Peyer's patch (tissue), 4 donors: ENCODE data around the gene NCKIPSD. TPM values are rescaled to one million over a fixed set of nuclear protein-coding genes. Genes with fewer than 3 reads are reported as not detected.
A peak's percentile ranks its signal among the peaks of the same experiment; 100 is the strongest.

Source experiments
- DNase-seq, 3 donors: peaks; one replicate each; pipeline ENCODE4 v3.0.0-alpha.2; 2017 to 2019
- H3K27ac ChIP-seq, 4 donors: fragments of 200-600 bp; sonication (generic); one replicate each; pipeline ENCODE4 v1.5.1; 2016 to 2019
- H3K27me3 ChIP-seq, 2 donors: fragments of 200-600 bp; sonication (generic); one replicate each; pipeline ENCODE4 v1.5.1; 2019
- H3K36me3 ChIP-seq, 3 donors: fragments of 200-600 bp; sonication (generic); one replicate each; pipeline ENCODE4 v1.5.1; 2016 to 2019
- H3K4me1 ChIP-seq, 4 donors: fragments of 200-600 bp; sonication (generic); one replicate each; pipeline ENCODE4 v1.5.1; 2016 to 2019
- H3K4me3 ChIP-seq, 4 donors: fragments of 200-600 bp; sonication (generic); 1 replicate in 3 of 4; 2 replicates in 1 of 4; pipeline ENCODE4 v1.5.1; 2016 to 2019; ENCODE audit warnings: mild to moderate bottlenecking in 1 of 4
- H3K9me3 ChIP-seq, 4 donors: fragments of 200-600 bp; sonication (generic); one replicate each; pipeline ENCODE4 v1.5.1; 2016 to 2019; ENCODE audit warnings: mild to moderate bottlenecking in 1 of 4
- POLR2A ChIP-seq, 2 donors: fragments of 450-650 bp; IDR thresholded peaks; one replicate each; pipeline ENCODE4 v1.5.1; 2017; ENCODE audit warnings: antibody characterized with exemption in 2 of 2, mild to moderate bottlenecking in 2 of 2, moderate library complexity in 2 of 2
- small RNA-seq, 2 donors: library from RNA; depleted of rRNA; stranded (forward); fragments of <200 nt; gene quantifications; one replicate each; pipeline ENCODE3, GENCODE V24; 2016
- total RNA-seq, 4 donors: library from RNA; depleted of rRNA; stranded (reverse); fragments of >200 nt; gene quantifications; one replicate each; pipeline ENCODE4 v1.1.0, GENCODE V29; 2016
- TF ChIP-seq, protein P1 (sequence below), 6 experiments: fragments of 450-650 bp in 4 of 6; fragments of 200-600 bp in 2 of 6; sonication (generic) in 1 of 6; IDR thresholded peaks; one replicate each; pipeline ENCODE4 v1.5.1; 2017 to 2019; ENCODE audit warnings: antibody characterized with exemption in 6 of 6, mild to moderate bottlenecking in 3 of 6, moderate library complexity in 1 of 6

Gene NCKIPSD
- total RNA-seq, 4 donors from 2014 or later, result 35.7 to 66.8 (median 64.4) TPM

- Histone ChIP-seq H3K27ac (no peak overlapping the region), H3K9me3 (no peaks in the 10 kb centered on the region), H3K36me3 (peaks cover 0 to 57% (median 0%) of the 10 kb centered on the region in 3 donors), H3K4me1 (no peaks in the 10 kb centered on the region), H3K27me3 (no peaks in the 10 kb centered on the region), H3K4me3 (no peak overlapping the region)
- DNase-seq, result no peak
- no peak for TF ChIP-seq POLR2A (IDR thresholded peaks at IDR 0.05)
- TF ChIP-seq, protein P1, sequence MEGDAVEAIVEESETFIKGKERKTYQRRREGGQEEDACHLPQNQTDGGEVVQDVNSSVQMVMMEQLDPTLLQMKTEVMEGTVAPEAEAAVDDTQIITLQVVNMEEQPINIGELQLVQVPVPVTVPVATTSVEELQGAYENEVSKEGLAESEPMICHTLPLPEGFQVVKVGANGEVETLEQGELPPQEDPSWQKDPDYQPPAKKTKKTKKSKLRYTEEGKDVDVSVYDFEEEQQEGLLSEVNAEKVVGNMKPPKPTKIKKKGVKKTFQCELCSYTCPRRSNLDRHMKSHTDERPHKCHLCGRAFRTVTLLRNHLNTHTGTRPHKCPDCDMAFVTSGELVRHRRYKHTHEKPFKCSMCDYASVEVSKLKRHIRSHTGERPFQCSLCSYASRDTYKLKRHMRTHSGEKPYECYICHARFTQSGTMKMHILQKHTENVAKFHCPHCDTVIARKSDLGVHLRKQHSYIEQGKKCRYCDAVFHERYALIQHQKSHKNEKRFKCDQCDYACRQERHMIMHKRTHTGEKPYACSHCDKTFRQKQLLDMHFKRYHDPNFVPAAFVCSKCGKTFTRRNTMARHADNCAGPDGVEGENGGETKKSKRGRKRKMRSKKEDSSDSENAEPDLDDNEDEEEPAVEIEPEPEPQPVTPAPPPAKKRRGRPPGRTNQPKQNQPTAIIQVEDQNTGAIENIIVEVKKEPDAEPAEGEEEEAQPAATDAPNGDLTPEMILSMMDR (IDR thresholded peaks at IDR 0.05), result no peak
Measured at GRCh38 chr3:48625600-48625999, 60.1 kb downstream of the NCKIPSD start.

- TF ChIP-seq, protein P1 (IDR thresholded peaks at IDR 0.05), result no peak
- no peak for TF ChIP-seq POLR2A (IDR thresholded peaks at IDR 0.05)
- Histone ChIP-seq H3K27ac (peak overlapping the region in 1 of 4 donors; percentile 55), H3K9me3 (no peaks in the 10 kb centered on the region), H3K4me1 (no peaks in the 10 kb centered on the region), H3K4me3 (no peak overlapping the region), H3K27me3 (no peaks in the 10 kb centered on the region), H3K36me3 (peaks cover 0 to 48% (median 0%) of the 10 kb centered on the region in 3 donors)
- DNase-seq, result no peak
Measured at GRCh38 chr3:48624767-48625166, 60.9 kb downstream of the NCKIPSD start.

DNA sequence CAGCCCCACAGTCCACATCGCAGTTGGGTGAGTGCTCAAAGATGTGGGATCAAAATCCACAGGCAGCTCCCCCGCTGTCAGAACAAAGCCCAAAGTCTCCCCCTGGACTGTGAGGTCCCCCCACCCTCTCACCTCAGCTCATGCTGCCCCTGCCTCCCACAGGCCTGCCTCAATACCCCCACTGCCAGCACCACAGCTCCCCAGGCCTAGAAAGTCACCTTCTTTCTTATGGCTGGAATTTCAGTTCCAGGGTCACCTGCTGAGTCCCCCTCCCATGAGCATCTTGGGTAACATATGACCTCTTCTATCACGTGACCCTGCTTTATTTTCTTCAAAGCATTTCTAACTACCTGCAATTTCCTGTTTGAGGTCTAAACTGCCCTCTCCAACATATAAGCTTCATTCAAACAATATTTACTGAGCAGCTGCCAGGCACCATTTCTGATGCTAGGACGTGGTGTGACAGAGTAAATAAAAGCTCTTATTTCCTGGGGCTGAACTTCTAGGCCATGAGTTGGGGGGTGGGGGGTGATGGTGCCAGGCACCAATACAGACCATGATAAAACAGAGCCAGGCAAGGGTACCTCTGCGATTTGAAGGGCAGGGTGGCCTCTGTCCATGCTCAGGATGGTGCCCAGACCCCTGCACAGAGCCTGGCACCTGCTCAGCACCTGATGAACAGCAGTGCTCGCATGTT, 61.7 kb downstream of the NCKIPSD start:
- Histone ChIP-seq H3K27ac (peak overlapping the region in 1 of 4 donors; percentile 55), H3K36me3 (peaks cover 0 to 41% (median 0%) of the 10 kb centered on the region in 3 donors)
- no peak for DNase-seq

More for the DNA sequence above, 61.7 kb downstream of the NCKIPSD start:
- TF ChIP-seq, protein P1 (IDR thresholded peaks at IDR 0.05), result no peak
- TF ChIP-seq POLR2A (IDR thresholded peaks at IDR 0.05), result no peak
- Histone ChIP-seq H3K27me3 (no peaks in the 10 kb centered on the region), H3K4me1 (no peaks in the 10 kb centered on the region), H3K9me3 (no peaks in the 10 kb centered on the region), H3K4me3 (no peak overlapping the region)

Small RNA genes within 50 kb of the gene (small RNA-seq; reads per million reads assigned to genes)
- gene AC141002.1, result 0 reads per million in 2 donors

Other genes starting within 250 kb of the NCKIPSD start
- 10 to 100 TPM in 1 of 4 donors, 1 to 10 TPM in 3; 7.4 to 13.1 (median 9.1) TPM for gene CCDC51, start 245.8 kb downstream of the NCKIPSD start, total RNA-seq
- gene TMA7, start 245.7 kb downstream of the NCKIPSD start, total RNA-seq, result 100 to 1,000 TPM; 142 to 246 (median 153) TPM
- gene ATRIP, start 239.2 kb downstream of the NCKIPSD start, total RNA-seq, result 10 to 100 TPM in 1 of 4 donors, 1 to 10 TPM in 3; 2.6 to 13.2 (median 6.0) TPM
- gene SHISA5, start 181.7 kb downstream of the NCKIPSD start, total RNA-seq, result 100 to 1,000 TPM in 3 of 4 donors, 10 to 100 TPM in 1; 60.2 to 149 (median 110) TPM
- gene PFKFB4, start 129.1 kb downstream of the NCKIPSD start, total RNA-seq, result 100 to 1,000 TPM in 1 of 4 donors, 10 to 100 TPM in 3; 14.0 to 131 (median 74.5) TPM
- gene UCN2, start 122.1 kb downstream of the NCKIPSD start, total RNA-seq, result 1 to 10 TPM in 1 of 4 donors, not detected in 3; 1.7 TPM
- gene COL7A1, start 90.6 kb downstream of the NCKIPSD start, total RNA-seq, result 100 to 1,000 TPM in 1 of 4 donors, 10 to 100 TPM in 2, 1 to 10 TPM in 1; 7.5 to 101 (median 21.7) TPM
- gene UQCRC1, start 76.3 kb downstream of the NCKIPSD start, total RNA-seq, result 100 to 1,000 TPM; 313 to 857 (median 761) TPM
- gene TMEM89, start 64.1 kb downstream of the NCKIPSD start, total RNA-seq, result not detected
- 100 to 1,000 TPM; 143 to 249 (median 194) TPM for gene SLC26A6, start 50.5 kb downstream of the NCKIPSD start, total RNA-seq
- gene CELSR3, start 23.0 kb downstream of the NCKIPSD start, total RNA-seq, result 1 to 10 TPM; 2.3 to 5.0 (median 2.9) TPM
- 100 to 1,000 TPM in 3 of 4 donors, 10 to 100 TPM in 1; 97.6 to 211 (median 163) TPM for gene IP6K2, start 31.3 kb upstream of the NCKIPSD start, total RNA-seq
- gene PRKAR2A, start 162.0 kb upstream of the NCKIPSD start, total RNA-seq, result 10 to 100 TPM; 21.0 to 34.7 (median 25.8) TPM
- gene SLC25A20, start 213.0 kb upstream of the NCKIPSD start, total RNA-seq, result 100 to 1,000 TPM in 1 of 4 donors, 10 to 100 TPM in 3; 29.7 to 138 (median 68.9) TPM
- 100 to 1,000 TPM in 3 of 4 donors, 10 to 100 TPM in 1; 59.7 to 184 (median 111) TPM for gene ARIH2, start 232.9 kb upstream of the NCKIPSD start, total RNA-seq